CD1c-positive myeloid dendritic cell (primary cell): ENCODE data around the gene GSN.
A peak's percentile ranks its signal among the peaks of the same experiment; 100 is the strongest.

Experiments used
- DNase-seq: peaks from one replicate; pipeline ENCODE4 v3.0.0-alpha.2; 2016; ENCODE audit errors: extremely low spot score

GSN gene

GRCh38 chr9:121246821-121247561 is 21.0 kb upstream of the GSN start:
- DNase-seq = peak; percentile 94

- DNase-seq = peak; percentile 95
Observed at GRCh38 chr9:121249563-121249962, 18.4 kb upstream of the GSN start.

- peak; percentile 71 for DNase-seq
Observed at GRCh38 chr9:121252104-121252851, 15.7 kb upstream of the GSN start.

GRCh38 chr9:121253162-121253561 is 14.8 kb upstream of the GSN start:
- DNase-seq = no peak

DNA sequence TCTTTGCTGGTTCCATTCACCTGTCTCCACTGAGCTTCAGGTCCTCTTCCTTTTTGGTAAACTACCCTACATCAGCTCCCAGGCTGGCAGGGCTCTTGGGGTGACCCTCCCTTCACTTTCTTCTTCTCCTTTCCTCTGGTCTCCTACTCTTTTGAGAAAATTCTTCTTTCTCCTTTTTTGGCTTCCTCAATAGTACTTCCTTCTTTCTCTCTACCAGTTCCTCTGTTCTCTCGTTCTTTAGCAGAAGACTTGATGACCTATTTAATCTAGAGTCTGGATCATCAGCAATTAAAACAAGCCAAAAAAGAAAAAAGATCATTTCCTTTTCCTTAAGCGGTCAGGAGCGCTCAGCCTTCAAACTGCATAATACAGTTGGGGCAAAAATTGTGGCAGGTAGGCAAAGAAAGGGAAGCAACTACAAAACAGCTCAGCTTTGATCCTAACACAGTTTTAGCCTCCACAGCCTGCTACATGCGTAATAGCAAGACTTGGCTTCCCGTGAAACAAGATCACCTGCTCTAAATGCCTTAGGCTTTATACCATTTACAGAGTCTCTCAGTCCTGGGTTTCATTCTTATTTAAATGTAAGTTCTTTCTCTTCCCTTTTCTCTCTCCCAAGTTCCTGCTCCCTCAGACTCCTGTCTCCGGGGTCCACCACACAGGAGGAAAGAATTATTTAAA is 14.0 kb upstream of the GSN start:
- DNase-seq = peak; percentile 73

- DNase-seq = no peak
Observed at GRCh38 chr9:121259498-121259897, 8.5 kb upstream of the GSN start.

- DNase-seq = no peak
Observed at GRCh38 chr9:121259935-121260334, 8.0 kb upstream of the GSN start.

GRCh38 chr9:121260457-121261106 is 7.4 kb upstream of the GSN start:
- DNase-seq = no peak

DNA sequence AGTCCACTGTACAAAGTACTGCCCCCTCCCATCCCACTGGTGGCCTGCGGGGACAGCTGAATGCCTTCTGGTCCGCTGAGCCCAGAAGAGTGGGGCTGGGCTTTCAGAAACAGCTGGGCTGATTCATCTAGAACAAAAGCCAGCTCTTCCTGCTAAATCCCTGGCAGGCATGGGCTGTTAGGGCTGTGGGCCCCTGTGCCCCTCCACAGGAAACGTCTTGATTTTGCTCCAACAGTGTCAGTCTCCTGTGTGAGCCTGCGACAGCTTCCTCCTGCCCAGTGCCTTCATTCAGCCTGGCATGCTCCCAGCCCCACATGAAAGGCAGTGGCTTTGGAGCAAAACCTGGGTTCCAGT is 6.9 kb upstream of the GSN start:
- DNase-seq = no peak

DNA sequence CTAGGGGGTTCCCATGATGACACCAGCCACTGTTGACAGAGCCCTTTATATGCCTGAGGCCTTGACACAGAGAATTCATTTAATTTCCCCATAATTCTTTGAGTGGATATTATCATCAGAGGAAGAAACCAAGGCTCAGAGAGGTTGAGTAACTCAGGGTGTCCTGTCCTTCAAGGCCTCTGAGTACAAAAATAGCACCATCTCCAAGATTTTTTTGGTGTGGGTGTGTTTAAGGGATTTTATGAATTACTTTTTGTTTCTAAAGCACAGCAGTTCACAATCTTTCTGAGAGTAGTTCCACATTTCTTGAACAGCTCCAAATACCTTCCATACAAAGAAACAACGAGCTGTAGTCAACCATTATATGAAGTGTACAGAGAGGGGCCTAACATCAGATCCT is 6.2 kb upstream of the GSN start:
- no peak for DNase-seq

GRCh38 chr9:121262423-121262822 is 5.5 kb upstream of the GSN start:
- no peak for DNase-seq

- DNase-seq = no peak
Observed at GRCh38 chr9:121262953-121263352, 5.0 kb upstream of the GSN start.

DNA sequence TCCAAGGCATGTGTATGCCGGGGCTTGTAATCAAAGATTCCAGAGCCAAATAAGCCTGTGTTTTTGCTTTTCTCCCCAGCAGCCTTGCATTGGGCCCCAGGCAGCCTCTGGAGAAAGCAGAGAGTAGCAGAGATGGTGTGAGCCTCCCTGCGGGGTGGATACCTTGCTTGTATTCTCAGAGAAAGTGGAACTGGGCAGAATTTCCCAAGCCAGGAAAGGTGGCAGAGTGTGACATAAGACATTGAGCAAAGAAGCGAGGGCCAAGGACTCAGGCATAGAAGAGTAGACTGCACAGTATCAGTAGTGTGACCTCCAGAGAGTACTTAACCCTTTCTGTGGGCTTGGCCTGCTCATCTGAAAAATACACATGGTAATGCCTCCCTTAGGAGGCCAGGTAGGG is 1.6 kb upstream of the GSN start:
- DNase-seq = no peak

DNA sequence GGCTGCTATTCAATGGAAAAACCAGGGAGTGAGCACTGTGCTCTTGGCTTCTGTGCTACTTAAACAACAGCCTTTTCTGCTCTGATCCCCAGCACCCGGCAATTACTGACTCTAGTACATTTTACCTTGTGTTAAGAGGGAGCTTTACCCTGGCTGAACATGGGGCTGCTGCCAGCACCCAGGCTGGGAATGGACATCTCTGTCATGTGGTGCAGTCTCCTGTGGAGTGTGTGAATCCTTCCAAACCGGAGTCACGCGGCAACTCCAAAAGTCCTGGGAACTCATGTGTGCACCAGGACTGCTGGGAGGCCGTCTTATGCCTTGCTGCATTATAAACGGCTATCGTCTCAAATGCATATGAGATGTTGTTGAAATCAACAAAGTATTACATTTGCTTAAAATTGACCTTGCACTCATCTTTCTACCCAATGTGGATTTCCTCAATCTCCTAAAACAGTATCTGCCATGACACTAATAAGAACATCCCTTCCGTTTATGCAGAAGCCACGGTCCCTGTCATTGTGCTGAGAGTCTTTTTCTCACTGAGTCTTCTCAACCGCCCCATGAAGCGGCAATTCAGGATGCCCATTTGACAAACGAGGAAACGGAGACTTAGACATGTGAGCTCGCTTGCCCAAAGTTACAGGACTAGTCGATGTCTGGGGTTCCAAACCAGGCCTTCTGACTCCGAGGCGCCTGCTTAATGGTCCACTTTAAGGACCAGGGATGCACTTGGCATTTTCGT is 884 bp upstream of the GSN start:
- DNase-seq = no peak

GRCh38 chr9:121268598-121268850 is 562 bp downstream of the GSN start:
- no peak for DNase-seq

DNA sequence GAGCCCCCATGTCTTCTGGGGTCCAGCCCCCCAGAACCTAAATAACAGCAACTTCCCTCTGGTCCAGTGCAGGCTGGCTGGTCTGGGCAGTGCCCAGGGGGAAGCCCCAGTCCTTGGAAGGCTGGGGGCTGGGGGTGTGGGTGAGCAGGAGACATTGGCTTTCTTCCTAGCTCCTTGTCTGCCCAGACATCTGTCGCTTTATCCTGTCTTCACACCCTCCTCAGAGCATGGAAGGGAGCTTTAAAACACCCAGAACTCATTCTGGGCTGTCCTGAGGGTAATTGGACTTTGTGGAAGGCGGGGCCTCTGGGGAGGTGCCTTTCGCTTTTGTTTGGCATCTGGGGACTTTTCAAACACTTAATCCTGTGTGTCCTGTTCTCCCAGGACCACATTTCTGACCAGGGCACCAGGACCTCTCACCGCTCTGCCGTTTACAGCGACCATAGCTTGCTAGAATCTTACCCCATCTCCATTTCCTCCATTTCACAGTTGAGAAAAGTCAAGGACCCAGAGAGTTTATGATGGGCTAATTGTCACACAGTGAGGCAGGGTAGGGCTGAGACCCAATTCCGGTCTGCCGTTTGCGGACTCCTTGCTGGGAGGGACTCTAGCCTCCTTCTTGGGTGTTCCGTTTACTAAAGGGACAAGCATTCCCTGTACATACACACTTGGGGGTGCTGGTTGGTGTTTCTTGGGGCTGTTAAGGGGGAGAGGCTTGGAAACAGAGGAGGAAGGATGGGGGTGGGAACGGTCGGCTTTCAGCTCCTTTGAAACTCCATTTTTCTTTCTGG is 1.1 kb downstream of the GSN start:
- no peak for DNase-seq

GRCh38 chr9:121269642-121270254 is 1.8 kb downstream of the GSN start:
- no peak for DNase-seq

- DNase-seq = peak; percentile 87
Observed at GRCh38 chr9:121271368-121272341, 3.7 kb downstream of the GSN start.

DNA sequence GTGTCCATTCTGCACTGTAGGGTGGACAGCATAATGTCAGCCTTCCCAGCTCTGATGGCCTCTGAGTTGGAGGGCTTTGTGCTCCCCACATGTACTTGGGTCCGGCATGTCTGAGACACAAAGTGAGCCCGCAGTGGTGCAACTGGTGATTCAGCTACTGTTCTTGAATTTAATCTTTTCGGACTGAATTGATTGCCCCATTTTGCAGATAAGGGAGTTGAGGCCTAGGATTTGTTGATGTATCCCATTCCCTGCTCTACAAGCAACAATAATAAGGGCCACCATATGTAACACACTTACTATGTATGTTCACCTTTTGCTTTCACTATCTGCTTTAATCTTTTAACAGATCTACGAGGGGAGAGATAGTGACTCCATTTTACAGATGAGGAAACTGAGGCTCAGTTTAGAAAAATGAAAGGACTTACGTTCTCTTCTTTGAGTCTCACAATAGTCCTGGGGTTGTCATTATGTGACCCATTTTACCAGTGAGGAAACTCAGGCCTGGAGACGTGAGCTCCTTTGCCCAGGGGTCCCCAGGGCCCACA is 4.5 kb downstream of the GSN start:
- no peak for DNase-seq
